ENCODE results near the gene OBP2A. TPM values are rescaled to one million over a fixed set of nuclear protein-coding genes. Genes with fewer than 3 reads are reported as not detected.

The OBP2A gene
- total RNA-seq, 6 donors from 2014 or later: not detected

DNA sequence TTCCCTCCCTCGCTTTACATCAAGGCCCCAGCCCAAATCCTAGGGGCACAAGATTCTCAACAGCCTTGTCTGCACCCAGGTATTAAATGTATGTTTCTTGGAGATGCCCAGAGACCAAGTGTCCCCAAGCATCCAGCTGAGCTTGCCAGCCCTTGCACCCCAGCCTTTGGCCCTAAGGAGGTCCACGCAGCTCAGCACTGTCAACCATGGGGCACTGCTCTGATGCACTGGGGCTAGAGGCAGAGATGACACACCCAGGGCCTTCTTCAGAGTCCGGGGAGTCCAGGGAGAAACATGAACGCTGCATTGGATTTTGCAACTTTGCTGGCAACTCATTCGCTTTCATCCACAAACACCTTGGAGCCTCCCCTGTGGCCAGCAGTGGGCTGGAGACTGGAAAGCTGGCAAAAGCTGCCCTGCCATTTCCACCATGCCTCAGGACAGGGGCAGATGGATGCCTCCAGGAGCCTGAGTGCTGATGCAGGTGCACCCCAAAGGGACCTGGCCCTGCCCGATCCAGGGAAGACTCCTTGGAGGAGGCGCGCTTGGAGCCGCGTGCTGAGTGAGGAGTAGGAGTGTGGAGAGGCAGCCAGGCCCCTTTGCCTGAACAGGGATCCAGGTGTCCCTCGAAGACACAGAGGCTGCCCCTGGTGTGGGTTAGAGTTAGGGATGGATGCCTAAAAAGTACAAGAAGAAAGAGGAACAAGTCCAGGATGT, 34.9 kb downstream of the OBP2A start:
- Histone ChIP-seq H3K27me3 (no peaks in the 10 kb centered on the region), H3K9me3 (no peaks in the 10 kb centered on the region), H3K27ac (no peak overlapping the region), H3K4me3 (no peak overlapping the region), H3K4me1 (no peaks in the 10 kb centered on the region), H3K36me3 (no peaks in the 10 kb centered on the region)
- TF ChIP-seq EP300 (IDR thresholded peaks at IDR 0.05): no peak
- TF ChIP-seq, protein P1, sequence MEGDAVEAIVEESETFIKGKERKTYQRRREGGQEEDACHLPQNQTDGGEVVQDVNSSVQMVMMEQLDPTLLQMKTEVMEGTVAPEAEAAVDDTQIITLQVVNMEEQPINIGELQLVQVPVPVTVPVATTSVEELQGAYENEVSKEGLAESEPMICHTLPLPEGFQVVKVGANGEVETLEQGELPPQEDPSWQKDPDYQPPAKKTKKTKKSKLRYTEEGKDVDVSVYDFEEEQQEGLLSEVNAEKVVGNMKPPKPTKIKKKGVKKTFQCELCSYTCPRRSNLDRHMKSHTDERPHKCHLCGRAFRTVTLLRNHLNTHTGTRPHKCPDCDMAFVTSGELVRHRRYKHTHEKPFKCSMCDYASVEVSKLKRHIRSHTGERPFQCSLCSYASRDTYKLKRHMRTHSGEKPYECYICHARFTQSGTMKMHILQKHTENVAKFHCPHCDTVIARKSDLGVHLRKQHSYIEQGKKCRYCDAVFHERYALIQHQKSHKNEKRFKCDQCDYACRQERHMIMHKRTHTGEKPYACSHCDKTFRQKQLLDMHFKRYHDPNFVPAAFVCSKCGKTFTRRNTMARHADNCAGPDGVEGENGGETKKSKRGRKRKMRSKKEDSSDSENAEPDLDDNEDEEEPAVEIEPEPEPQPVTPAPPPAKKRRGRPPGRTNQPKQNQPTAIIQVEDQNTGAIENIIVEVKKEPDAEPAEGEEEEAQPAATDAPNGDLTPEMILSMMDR (IDR thresholded peaks at IDR 0.05): no peak
- no peak for TF ChIP-seq POLR2AphosphoS5 (IDR thresholded peaks at IDR 0.05)
- TF ChIP-seq POLR2A (IDR thresholded peaks at IDR 0.05): no peak
- no peak for DNase-seq
- WGBS, 2 donors: 91% methylated on average over 11 of the region's 11 CpGs
- no peak for ATAC-seq (ENCODE audit: low FRiP score in 2 of 2)

DNA sequence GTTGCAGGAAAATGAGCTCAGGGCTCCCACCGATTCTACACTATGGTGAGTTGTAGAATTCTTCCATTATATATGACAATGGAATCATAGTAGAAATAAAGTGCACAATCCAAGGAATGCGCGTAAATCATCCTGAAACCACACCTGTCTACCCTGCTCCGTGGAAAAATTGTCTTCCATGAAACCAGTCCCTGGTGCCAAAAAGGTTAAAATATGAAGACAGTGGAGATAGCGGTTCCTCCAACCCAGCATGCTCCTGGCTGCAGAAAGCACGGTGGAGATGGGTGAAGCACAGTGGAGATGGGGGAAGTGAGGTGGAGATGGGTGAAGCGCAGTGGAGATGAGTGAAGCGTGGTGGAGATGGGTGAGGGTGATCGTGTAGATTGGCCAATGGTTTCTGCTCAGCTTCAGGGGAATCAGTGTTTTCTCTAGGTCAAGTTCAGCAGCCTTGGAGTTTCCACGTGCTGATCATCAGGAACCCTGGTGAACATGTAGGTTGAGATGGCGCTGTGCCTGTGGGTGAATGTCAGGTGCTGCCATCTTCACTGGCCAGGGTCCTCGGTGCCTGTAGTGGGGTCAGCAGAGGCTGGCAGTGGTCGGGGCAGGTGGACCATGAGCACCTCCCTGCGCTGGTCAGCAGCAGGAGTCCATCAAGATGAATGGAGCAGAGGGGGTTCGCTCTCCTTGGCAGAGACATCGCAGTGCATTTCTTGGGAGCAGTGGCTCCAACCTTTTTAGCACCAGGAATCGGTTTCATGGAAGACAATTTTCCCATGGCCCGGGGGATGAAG, 35.9 kb downstream of the OBP2A start:
- Histone ChIP-seq H3K36me3 (no peaks in the 10 kb centered on the region), H3K27me3 (no peaks in the 10 kb centered on the region), H3K9me3 (no peaks in the 10 kb centered on the region), H3K4me3 (no peak overlapping the region), H3K4me1 (no peaks in the 10 kb centered on the region), H3K27ac (no peak overlapping the region)
- no peak for DNase-seq
- no peak for ATAC-seq (ENCODE audit: low FRiP score in 2 of 2)
- TF ChIP-seq EP300 (IDR thresholded peaks at IDR 0.05): no peak
- no peak for TF ChIP-seq POLR2A (IDR thresholded peaks at IDR 0.05)
- TF ChIP-seq POLR2AphosphoS5 (IDR thresholded peaks at IDR 0.05): no peak
- TF ChIP-seq, protein P1 (IDR thresholded peaks at IDR 0.05): no peak
- WGBS, 2 donors: 86 to 89% methylated on average over 18 of the region's 18 CpGs

DNA sequence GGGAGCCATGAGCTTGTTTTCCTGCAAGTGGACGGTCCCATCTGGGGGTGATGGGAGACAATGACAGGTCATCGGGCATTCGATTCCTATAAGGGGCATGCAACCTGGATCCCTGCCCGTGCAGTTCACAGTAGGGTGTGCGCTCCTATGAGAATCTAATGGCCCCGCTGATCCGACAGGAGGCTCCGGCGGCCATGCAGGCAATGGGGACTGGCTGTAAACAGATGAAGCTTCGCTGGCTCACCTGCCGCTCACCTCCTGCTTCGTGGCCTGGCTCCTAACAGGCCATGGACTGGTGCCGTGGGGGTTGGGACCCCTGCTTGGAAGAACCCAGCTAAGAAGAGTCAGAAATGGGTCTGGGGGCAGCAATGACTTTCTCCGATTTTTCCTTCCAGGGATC, 36.6 kb downstream of the OBP2A start:
- H3K36me3 ChIP-seq: no peaks in the 10 kb centered on the region
- no peak overlapping the region for H3K27ac ChIP-seq
- ATAC-seq (ENCODE audit: low FRiP score in 2 of 2): no peak
- TF ChIP-seq POLR2AphosphoS5 (IDR thresholded peaks at IDR 0.05): no peak
- H3K9me3 ChIP-seq: no peaks in the 10 kb centered on the region
- H3K27me3 ChIP-seq: no peaks in the 10 kb centered on the region
- WGBS, 2 donors: 90 to 91% methylated on average over 9 to 13 of the region's 14 CpGs
- peaks cover 0 to 2% (median 0%) of the 10 kb centered on the region in 4 donors for H3K4me1 ChIP-seq
- H3K4me3 ChIP-seq: no peak overlapping the region
- DNase-seq: no peak

DNA sequence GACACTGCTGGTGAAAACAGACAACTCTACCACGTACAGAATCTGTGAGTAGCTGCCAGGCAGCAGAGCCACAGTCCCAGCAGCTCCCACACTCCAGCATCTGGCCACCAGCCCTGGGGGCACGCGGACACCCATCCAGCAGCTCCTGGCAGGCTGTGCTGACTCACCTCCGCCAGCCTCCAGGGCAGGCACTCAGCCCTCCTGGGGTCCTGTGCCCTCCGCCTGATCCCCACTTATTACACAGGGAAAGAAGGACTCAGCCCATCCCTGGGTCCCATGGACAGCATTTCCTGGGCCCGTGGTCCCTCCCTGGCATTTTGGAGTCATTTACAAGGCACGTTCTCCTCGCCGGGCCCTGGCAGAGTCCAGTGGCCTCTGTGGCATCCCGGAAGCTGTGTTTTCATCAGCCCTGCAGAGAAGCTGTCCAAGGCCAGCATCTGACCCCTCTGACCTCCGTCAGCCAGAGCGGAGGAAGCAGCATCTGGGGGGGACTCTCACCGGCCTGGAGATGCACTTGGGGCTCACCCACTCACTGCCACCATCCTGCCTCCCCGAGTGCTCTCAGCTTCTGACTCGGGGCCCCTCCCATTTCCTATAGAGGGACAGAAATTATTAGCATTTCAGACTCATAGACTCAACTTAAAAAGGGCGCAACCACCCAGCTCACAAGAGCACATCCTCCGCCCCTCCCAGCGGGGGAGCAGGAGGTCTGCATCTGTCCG, 37.2 kb downstream of the OBP2A start:
- Histone ChIP-seq H3K4me1 (peaks cover 0 to 3% (median 0%) of the 10 kb centered on the region in 4 donors), H3K9me3 (no peaks in the 10 kb centered on the region), H3K27ac (no peak overlapping the region), H3K27me3 (no peaks in the 10 kb centered on the region), H3K4me3 (no peak overlapping the region), H3K36me3 (no peaks in the 10 kb centered on the region)
- DNase-seq (no peak), ATAC-seq (ENCODE audit: low FRiP score in 2 of 2) (no peak)
- 72 to 81% methylated on average over 6 to 16 of the region's 19 CpGs for WGBS, 2 donors
- TF ChIP-seq POLR2A (IDR thresholded peaks at IDR 0.05) (no peak), EP300 (IDR thresholded peaks at IDR 0.05) (no peak), POLR2AphosphoS5 (IDR thresholded peaks at IDR 0.05) (no peak)
- TF ChIP-seq, protein P1 (IDR thresholded peaks at IDR 0.05): no peak

DNA sequence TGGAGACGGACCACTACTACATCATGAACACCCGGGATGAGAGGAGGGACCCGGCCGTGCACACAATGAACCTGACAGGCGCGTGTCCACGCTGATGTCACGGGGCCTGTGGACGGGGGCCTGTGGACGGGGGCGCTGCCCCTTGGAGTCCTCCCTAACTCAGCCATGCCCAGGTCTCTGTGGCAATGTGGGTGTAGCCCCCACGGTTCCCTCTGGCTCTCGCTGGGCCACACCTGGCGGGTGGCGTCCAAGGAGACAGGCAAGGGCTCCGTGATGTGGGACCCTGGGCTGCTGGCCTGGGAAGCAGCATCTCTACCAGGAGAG, 37.7 kb downstream of the OBP2A start:
- ATAC-seq (ENCODE audit: low FRiP score in 2 of 2) (no peak), DNase-seq (no peak)
- Histone ChIP-seq H3K27ac (no peak overlapping the region), H3K4me3 (no peak overlapping the region), H3K27me3 (no peaks in the 10 kb centered on the region), H3K9me3 (no peaks in the 10 kb centered on the region), H3K4me1 (peaks cover 0 to 3% (median 0%) of the 10 kb centered on the region in 4 donors), H3K36me3 (no peaks in the 10 kb centered on the region)
- WGBS, 2 donors: 87 to 96% methylated on average over 4 to 16 of the region's 16 CpGs
- TF ChIP-seq POLR2A (IDR thresholded peaks at IDR 0.05): no peak
- TF ChIP-seq, protein P1 (IDR thresholded peaks at IDR 0.05): no peak
